ENCODE measurements around the gene RAB36. TPM values are rescaled to one million over a fixed set of nuclear protein-coding genes. Genes with fewer than 3 reads are reported as not detected.

Gene RAB36
- total and polyA plus RNA-seq, 4 donors = 0.22 to 0.56 (median 0.37) TPM

DNA sequence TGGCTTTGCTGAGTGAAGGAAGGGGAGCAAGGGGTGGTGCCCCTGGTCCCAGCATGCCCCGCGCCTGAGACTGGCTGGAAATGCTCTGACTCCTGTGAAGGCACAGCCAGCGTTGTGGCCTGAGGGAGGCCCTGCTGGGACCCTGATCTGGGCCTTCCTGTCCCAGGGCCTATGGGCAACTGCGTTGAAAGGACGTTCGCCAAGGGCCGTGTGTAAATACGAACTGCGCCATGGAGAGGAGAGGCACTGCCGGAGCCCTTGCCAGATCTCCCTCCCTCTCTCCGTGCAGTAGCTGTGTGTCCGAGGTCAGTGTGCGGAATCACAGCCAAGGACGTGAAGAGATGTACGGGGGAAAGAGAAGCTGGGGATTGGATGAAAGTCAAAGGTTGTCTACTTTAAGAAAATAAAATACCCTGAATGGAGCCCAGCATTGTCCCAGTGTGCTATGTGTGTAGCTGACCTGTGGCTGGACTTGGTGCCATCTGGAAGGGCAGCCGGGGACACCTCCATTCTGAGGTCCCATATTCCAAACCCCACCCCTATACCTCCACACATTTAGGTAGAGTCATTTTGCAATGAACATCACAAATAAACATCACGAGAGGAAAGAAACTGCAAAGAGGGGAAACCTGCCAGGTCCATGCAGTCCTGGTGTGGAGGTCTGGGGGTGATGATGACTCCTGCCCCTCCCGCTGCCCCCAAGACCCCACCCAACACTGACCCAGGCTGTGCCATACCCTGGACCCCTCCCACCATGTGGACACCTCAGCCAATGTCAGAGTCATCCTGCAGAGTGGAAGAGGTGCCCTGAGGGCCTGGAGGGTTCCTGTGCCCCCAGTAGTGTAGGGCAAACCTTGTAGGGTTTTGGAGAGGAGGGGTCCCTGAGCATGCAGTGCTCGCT, 20.4 kb upstream of the RAB36 start:
- no peak overlapping the region for H3K4me3 ChIP-seq (ENCODE audit: low read depth in 1 of 3, low read length in 3 of 3)
- no peak for TF ChIP-seq TAF1 (conservative IDR thresholded peaks at IDR 0.05)
- TF ChIP-seq FOXA1 (IDR thresholded peaks at IDR 0.05) = no peak
- no peak for TF ChIP-seq JUND (IDR thresholded peaks at IDR 0.05)
- TF ChIP-seq, protein P1, sequence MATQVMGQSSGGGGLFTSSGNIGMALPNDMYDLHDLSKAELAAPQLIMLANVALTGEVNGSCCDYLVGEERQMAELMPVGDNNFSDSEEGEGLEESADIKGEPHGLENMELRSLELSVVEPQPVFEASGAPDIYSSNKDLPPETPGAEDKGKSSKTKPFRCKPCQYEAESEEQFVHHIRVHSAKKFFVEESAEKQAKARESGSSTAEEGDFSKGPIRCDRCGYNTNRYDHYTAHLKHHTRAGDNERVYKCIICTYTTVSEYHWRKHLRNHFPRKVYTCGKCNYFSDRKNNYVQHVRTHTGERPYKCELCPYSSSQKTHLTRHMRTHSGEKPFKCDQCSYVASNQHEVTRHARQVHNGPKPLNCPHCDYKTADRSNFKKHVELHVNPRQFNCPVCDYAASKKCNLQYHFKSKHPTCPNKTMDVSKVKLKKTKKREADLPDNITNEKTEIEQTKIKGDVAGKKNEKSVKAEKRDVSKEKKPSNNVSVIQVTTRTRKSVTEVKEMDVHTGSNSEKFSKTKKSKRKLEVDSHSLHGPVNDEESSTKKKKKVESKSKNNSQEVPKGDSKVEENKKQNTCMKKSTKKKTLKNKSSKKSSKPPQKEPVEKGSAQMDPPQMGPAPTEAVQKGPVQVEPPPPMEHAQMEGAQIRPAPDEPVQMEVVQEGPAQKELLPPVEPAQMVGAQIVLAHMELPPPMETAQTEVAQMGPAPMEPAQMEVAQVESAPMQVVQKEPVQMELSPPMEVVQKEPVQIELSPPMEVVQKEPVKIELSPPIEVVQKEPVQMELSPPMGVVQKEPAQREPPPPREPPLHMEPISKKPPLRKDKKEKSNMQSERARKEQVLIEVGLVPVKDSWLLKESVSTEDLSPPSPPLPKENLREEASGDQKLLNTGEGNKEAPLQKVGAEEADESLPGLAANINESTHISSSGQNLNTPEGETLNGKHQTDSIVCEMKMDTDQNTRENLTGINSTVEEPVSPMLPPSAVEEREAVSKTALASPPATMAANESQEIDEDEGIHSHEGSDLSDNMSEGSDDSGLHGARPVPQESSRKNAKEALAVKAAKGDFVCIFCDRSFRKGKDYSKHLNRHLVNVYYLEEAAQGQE (IDR thresholded peaks at IDR 0.05) = no peak
- TF ChIP-seq, protein P2, sequence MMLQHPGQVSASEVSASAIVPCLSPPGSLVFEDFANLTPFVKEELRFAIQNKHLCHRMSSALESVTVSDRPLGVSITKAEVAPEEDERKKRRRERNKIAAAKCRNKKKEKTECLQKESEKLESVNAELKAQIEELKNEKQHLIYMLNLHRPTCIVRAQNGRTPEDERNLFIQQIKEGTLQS (IDR thresholded peaks at IDR 0.05) = no peak
- no peak for TF ChIP-seq FOXA2 (IDR thresholded peaks at IDR 0.05)
- no peak for TF ChIP-seq RAD21 (IDR thresholded peaks at IDR 0.05)
- H3K4me1 ChIP-seq (ENCODE audit: control insufficient read depth in 4 of 4, insufficient read depth in 4 of 4, low read length in 3 of 4) = peaks cover 0 to 4% (median 0%) of the 10 kb centered on the region in 4 donors
- H3K9me3 ChIP-seq (ENCODE audit: control insufficient read depth in 4 of 4, low read length in 3 of 4) = no peaks in the 10 kb centered on the region
- 85% methylated on average over 19 of the region's 19 CpGs for WGBS
- no peak for DNase-seq (ENCODE audit: low spot score)
- no peaks in the 10 kb centered on the region for H3K36me3 ChIP-seq (ENCODE audit: control insufficient read depth in 4 of 4, insufficient read depth in 3 of 4, low read depth in 1 of 4, low read length in 3 of 4)
- H3K9ac ChIP-seq (ENCODE audit: low read depth in 1 of 2, low read length in 2 of 2) = no peak overlapping the region
- no peak overlapping the region for H3K27ac ChIP-seq (ENCODE audit: low read depth in 1 of 2, low read length in 2 of 2)
- H3K27me3 ChIP-seq (ENCODE audit: control insufficient read depth in 4 of 4, insufficient read depth in 4 of 4, low read length in 3 of 4) = no peaks in the 10 kb centered on the region

DNA sequence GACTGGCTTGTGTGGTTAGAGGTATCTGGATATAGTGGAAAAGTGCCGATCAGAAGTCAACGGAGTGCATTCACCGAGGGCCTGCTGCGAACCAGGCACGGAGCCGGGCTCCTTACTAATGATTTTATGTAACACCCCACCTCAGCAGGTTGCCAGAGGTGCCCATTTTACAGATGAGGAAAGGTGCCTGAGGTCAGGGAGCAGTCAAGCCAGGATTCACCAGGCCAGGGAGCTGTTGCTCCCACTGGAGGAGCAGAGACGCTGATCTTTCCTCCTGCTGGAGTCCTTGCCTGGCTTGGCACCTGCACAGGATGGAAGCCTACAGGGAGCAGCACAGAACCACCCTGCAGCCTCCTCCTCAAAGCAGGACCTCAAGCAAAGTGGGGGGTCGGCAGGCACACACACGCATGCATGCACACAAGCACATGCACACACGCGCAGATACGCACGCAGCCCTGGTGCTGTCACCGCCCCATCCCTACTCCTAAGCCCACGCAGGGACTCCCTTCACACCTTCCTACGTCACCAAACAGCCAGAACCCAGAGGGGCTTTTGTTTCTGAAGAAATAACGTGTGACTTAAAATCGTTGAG, 19.7 kb upstream of the RAB36 start:
- Histone ChIP-seq H3K36me3 (ENCODE audit: control insufficient read depth in 4 of 4, insufficient read depth in 3 of 4, low read depth in 1 of 4, low read length in 3 of 4) (no peaks in the 10 kb centered on the region), H3K27me3 (ENCODE audit: control insufficient read depth in 4 of 4, insufficient read depth in 4 of 4, low read length in 3 of 4) (no peaks in the 10 kb centered on the region), H3K9ac (ENCODE audit: low read depth in 1 of 2, low read length in 2 of 2) (no peak overlapping the region), H3K4me1 (ENCODE audit: control insufficient read depth in 4 of 4, insufficient read depth in 4 of 4, low read length in 3 of 4) (peaks cover 0 to 4% (median 0%) of the 10 kb centered on the region in 4 donors), H3K9me3 (ENCODE audit: control insufficient read depth in 4 of 4, low read length in 3 of 4) (no peaks in the 10 kb centered on the region), H3K27ac (ENCODE audit: low read depth in 1 of 2, low read length in 2 of 2) (no peak overlapping the region), H3K4me3 (ENCODE audit: low read depth in 1 of 3, low read length in 3 of 3) (no peak overlapping the region)
- no peak for DNase-seq (ENCODE audit: low spot score)
- WGBS = 88% methylated on average over 18 of the region's 18 CpGs
- no peak for TF ChIP-seq EGR1 (IDR thresholded peaks at IDR 0.05; ENCODE audit: low read depth in 2 of 2)
- no peak for TF ChIP-seq GABPA (IDR thresholded peaks at IDR 0.05 in 1 of 2, conservative IDR thresholded peaks at IDR 0.05 in 1 of 2)
- TF ChIP-seq RAD21 (IDR thresholded peaks at IDR 0.05) = no peak
- TF ChIP-seq YY1 (IDR thresholded peaks at IDR 0.05) = no peak
- TF ChIP-seq TAF1 (conservative IDR thresholded peaks at IDR 0.05) = no peak
- no peak for TF ChIP-seq SP1 (IDR thresholded peaks at IDR 0.05)
- TF ChIP-seq JUND (IDR thresholded peaks at IDR 0.05) = no peak
- TF ChIP-seq, protein P1 (IDR thresholded peaks at IDR 0.05) = no peak
- TF ChIP-seq RXRA (IDR thresholded peaks at IDR 0.05) = no peak
- TF ChIP-seq FOXA2 (IDR thresholded peaks at IDR 0.05) = no peak
- TF ChIP-seq, protein P2 (IDR thresholded peaks at IDR 0.05) = no peak
- no peak for TF ChIP-seq NR2F2 (IDR thresholded peaks at IDR 0.05)
- TF ChIP-seq, protein P3, sequence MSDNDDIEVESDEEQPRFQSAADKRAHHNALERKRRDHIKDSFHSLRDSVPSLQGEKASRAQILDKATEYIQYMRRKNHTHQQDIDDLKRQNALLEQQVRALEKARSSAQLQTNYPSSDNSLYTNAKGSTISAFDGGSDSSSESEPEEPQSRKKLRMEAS (IDR thresholded peaks at IDR 0.05) = no peak
- no peak for TF ChIP-seq FOXA1 (IDR thresholded peaks at IDR 0.05)
- TF ChIP-seq, protein P4, sequence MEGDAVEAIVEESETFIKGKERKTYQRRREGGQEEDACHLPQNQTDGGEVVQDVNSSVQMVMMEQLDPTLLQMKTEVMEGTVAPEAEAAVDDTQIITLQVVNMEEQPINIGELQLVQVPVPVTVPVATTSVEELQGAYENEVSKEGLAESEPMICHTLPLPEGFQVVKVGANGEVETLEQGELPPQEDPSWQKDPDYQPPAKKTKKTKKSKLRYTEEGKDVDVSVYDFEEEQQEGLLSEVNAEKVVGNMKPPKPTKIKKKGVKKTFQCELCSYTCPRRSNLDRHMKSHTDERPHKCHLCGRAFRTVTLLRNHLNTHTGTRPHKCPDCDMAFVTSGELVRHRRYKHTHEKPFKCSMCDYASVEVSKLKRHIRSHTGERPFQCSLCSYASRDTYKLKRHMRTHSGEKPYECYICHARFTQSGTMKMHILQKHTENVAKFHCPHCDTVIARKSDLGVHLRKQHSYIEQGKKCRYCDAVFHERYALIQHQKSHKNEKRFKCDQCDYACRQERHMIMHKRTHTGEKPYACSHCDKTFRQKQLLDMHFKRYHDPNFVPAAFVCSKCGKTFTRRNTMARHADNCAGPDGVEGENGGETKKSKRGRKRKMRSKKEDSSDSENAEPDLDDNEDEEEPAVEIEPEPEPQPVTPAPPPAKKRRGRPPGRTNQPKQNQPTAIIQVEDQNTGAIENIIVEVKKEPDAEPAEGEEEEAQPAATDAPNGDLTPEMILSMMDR (IDR thresholded peaks at IDR 0.05; ENCODE audit: low read depth, low read length, missing input control) = no peak

Data from liver (tissue), 9 donors.